NCI-H526 treated with DMSO at 0.1 percent for 48 hours (cell line): ENCODE results near the gene AIF1L.

Source experiments
- DNase-seq: peaks from one replicate; lab custom pipeline; 2025; lab: John Stamatoyannopoulos, UW

AIF1L gene

DNA sequence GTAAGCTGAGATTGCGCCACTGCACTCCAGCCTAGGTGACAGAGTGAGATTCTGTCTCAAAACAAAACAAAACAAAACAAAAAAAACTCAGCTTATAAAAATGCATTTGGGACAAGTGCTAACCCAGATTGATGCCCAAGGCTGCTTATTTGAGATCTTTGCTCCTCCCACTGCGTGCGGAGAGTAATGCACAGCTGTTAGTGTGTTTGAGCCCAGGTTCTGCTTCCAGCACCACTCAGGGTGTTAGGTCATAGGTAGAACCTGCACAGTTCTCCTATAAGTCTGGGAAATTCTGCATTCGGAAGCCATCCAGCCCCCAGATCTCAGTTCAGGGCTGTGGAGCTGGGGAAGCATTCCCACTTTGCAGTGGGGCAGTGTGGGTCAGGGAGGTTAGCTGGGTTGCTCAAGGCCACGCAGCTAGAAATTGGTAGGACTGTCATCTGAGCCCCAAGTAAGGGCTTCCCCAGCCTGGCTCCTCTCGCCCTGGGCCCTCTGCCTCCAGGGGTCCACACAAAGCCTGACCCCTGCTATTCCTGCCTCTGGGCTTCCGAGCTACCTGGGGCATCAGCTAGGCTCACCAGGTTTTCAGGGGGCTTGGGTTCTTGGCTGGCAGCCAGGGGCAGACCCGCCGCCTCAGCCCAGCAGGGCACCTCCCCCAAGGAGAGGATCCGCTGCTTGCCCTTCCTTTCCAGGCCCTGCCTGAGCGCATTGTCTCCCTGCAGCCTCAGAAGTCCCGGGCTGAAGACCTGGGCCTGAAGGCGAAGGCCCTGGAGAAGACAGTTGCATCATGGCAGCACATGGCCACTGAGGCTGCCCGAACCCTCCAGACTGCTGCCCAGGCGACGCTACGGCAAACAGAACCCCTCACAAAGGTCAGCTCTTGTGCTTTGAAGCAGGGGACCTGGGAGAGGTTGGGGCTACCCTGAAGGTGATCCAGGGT, 17.6 kb upstream of the AIF1L start:
- no peak for DNase-seq

GRCh38 chr9:131080589-131080988, 15.7 kb upstream of the AIF1L start:
- DNase-seq: no peak

GRCh38 chr9:131081868-131082267, 14.5 kb upstream of the AIF1L start:
- no peak for DNase-seq

DNA sequence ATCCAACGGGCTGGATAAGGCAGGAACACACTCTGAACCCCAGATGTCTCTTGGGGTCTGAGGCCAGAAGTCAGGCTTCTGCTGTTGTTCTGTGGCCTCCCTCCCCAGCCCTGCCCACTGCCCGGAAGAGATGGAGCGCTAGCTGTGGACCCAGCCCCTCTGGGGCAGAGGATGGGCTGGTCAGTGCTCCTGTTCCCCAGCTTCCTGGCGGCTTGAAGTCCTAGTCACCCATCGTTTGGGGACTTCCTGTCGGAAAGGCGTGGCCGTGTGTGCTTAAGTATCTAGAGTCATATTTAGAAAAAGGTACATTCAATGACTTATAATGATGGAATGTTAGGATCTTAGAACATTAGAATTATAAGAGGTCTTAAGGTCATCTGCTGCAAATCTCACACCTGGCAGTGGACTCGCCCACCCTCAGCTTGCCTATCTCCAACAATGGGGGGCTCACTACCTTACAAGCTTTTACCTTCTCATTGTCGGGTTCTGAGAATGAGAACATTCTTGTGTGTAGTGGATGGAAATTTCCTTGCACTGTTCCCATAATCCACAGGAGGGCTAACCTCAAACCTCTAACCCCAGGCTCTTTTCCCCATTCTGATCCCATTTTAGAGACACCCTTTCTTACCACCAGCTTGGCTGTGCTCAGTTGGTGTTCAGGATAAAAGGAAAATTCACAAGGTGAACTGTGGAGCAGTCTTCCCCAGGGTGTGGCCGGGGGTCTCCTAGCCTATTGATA, 13.4 kb upstream of the AIF1L start:
- no peak for DNase-seq

GRCh38 chr9:131084661-131085369, 11.5 kb upstream of the AIF1L start:
- no peak for DNase-seq

GRCh38 chr9:131085370-131086122, 10.8 kb upstream of the AIF1L start:
- DNase-seq: no peak

DNA sequence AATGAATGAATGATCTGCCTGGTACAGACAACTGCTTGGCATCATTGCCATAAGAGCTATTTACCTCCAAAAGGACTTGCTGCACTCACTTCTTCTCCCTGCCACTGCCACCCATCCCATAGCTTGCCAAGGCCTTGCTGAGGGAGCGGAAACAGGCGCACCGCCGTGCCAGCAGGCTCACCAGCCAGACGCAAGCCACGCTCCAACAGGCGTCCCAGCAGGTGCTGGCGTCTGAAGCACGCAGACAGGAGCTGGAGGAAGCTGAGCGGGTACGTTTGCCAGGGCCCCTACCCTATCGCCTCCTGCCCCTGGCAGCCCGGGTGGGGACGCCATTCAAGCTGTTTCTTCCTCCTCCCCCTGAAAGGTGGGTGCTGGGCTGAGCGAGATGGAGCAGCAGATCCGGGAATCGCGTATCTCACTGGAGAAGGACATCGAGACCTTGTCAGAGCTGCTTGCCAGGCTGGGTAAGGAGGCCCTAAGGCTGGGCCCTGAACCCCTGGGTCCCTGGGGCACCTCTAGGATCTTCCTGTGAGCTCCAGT, 8.9 kb upstream of the AIF1L start:
- no peak for DNase-seq

- no peak for DNase-seq
Observed at GRCh38 chr9:131090025-131090787, 6.1 kb upstream of the AIF1L start.

- DNase-seq: no peak
Observed at GRCh38 chr9:131091352-131091992, 4.9 kb upstream of the AIF1L start.

DNA sequence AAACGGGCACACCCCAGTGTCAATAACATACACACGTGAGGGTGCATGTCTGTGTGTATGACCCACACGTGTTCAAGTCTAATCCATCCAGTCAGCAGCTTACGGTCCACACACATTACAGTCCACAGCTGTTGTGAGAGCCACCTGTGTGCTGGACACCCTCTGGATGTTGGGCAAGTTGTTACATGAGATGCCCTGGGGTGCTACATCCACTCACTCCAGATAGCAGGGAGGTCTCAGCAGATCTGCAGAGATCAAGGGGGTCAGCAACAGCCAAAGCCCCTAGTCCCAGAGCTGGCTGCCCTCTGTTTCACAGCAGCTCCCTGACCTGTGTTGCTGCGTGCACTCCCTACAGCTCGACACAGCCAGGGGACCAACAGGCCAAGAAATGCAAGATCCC, 4.3 kb upstream of the AIF1L start:
- DNase-seq: no peak

DNA sequence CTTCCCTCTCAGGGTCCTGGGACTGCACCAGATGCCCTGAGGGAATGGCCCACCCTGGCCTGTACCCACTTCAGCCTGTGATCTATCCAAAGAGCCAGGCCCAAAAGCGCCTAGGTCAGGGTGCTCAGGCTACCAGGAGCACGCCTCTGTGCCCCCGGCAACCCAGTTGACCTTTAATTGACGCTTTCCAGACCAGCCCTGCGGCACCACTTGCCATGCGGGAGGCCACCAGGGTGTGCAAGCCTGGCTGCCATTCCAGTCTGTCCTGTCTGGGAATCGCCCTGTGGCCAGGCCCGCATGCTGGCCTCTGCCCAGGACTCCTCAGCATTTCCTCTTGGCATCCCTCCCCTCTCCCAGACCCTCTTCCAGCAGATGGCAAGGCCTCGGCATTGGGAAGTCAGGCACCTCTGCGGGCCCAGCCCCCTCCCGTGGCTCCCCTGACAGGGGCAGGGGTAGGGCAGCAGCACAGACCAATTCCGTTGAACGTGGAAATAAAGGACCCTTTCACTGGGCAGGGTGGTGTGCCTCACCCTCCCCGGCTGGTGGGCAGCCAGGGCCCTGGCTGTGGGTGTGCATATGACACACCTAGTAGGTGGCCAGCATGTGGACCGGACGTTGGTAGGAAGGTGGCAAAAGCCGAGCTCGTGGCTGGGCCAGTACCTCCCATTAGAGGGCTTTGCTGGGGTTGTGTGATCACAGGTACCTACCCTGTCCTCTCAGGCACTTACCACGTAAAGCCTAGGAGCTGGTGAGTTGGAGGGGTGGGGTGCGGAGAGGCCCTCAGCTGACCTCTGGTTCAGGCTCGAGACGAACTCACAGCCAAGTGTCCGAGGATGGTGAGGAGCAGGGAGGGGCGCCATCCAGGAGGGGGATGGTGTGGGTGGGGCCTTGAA, 3.5 kb upstream of the AIF1L start:
- no peak for DNase-seq

- DNase-seq: no peak
Observed at GRCh38 chr9:131094015-131094414, 2.3 kb upstream of the AIF1L start.

- DNase-seq: no peak
Observed at GRCh38 chr9:131094622-131095021, 1.7 kb upstream of the AIF1L start.

GRCh38 chr9:131095666-131096268, 564 bp upstream of the AIF1L start:
- DNase-seq: no peak

GRCh38 chr9:131097126-131097947, 1.0 kb downstream of the AIF1L start:
- DNase-seq: no peak

- DNase-seq: no peak
Observed at GRCh38 chr9:131097948-131098278, 1.6 kb downstream of the AIF1L start.

- DNase-seq: no peak
Observed at GRCh38 chr9:131098391-131099101, 2.2 kb downstream of the AIF1L start.
